ENCODE results near the gene FAM13A.

DNA sequence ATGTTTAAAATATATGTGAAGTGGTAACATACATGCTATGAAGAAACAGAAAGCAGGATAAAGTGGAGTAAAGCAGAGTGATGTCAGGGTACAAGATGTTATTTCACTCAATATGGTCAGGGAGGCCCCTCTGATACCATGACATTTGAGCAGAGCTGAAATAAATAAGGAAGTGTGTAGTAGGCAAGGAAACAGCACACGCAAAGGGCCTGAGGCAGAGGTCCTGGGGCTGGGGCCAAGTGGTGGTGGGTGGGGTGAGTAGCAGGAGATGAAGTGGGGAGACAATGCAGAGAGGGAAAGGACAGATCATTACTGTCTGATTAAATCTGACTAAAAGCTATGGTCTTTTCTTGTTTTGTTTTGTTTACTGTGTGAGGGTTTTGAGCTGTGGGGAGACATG, 61.1 kb downstream of the FAM13A start:
- TF ChIP-seq, protein P1, sequence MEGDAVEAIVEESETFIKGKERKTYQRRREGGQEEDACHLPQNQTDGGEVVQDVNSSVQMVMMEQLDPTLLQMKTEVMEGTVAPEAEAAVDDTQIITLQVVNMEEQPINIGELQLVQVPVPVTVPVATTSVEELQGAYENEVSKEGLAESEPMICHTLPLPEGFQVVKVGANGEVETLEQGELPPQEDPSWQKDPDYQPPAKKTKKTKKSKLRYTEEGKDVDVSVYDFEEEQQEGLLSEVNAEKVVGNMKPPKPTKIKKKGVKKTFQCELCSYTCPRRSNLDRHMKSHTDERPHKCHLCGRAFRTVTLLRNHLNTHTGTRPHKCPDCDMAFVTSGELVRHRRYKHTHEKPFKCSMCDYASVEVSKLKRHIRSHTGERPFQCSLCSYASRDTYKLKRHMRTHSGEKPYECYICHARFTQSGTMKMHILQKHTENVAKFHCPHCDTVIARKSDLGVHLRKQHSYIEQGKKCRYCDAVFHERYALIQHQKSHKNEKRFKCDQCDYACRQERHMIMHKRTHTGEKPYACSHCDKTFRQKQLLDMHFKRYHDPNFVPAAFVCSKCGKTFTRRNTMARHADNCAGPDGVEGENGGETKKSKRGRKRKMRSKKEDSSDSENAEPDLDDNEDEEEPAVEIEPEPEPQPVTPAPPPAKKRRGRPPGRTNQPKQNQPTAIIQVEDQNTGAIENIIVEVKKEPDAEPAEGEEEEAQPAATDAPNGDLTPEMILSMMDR (IDR thresholded peaks at IDR 0.05; ENCODE audit: low read depth, low read length): no peak
- TF ChIP-seq POLR2A (IDR thresholded peaks at IDR 0.05; ENCODE audit: extremely low read depth, insufficient read length): no peak
